K562 (cell line): ENCODE measurements around the gene GIT2. TPM values are rescaled to one million over a fixed set of nuclear protein-coding genes. Genes with fewer than 3 reads are reported as not detected.

ENCODE experiments used
- ATAC-seq: fragments of 200-7000 bp; cut with Tn5 transposase; 3 replicates; pipeline ENCODE4 v1.9.1; 2020; ENCODE audit warnings: moderate library complexity
- BruUV-seq: library from RNA; stranded (reverse); fragments of 400-500 nt; replicated peaks from 2 replicates; lab custom pipeline; 2021; lab: Mats Ljungman, UMichigan
- CTCF ChIA-PET: fragments of 300-600 bp; formaldehyde crosslinking; extraction: SDS; loops from one replicate; lab custom pipeline; 2021; ENCODE audit warnings: low intra/inter-chr PET ratio; lab: Yijun Ruan, JAX
- POLR2A ChIA-PET: fragments of 300-600, 350-650 bp; sonication (Branson Sonifier 250); formaldehyde crosslinking; extraction: SDS; loops from one replicate; lab custom pipeline; 2021; ENCODE audit warnings: antibody characterized with exemption, inconsistent platforms; lab: Yijun Ruan, JAX
- DNase-seq, 4 experiments: peaks; one replicate each; pipeline versions ENCODE4 v3.0.0 to v3.0.0-alpha.2; 2011 to 2018; ENCODE audit warnings: low spot score in 3 of 4, mixed read lengths in 3 of 4; ENCODE audit errors: extremely low read depth in 1 of 4
- FAIRE-seq: peaks from 2 replicates; lab custom pipeline; 2011; peaks lifted over from hg19 to GRCh38; lab: Jason Lieb, UNC
- H2AFZ ChIP-seq: 2 replicates; pipeline ENCODE4 v1.6.0; 2011; ENCODE audit warnings: low read depth, low read length, control low read depth, inconsistent platforms
- H3K27ac ChIP-seq: fragments of 200-600 bp; 3 replicates; pipeline ENCODE4 v1.8.0; 2011; ENCODE audit warnings: low read depth, mild to moderate bottlenecking, control low read depth, inconsistent platforms, low read length, moderate library complexity, mixed read lengths; ENCODE audit errors: extremely low read depth
- H3K27me3 ChIP-seq, 2 experiments: fragments of 300-600 bp in 1 of 2; 2 replicates in 1 of 2; 3 replicates in 1 of 2; pipeline versions ENCODE4 v1.6.0 to v1.8.0; 2011; ENCODE audit warnings: inconsistent platforms in 2 of 2, low read length in 2 of 2, mild to moderate bottlenecking in 1 of 2, mixed read lengths in 1 of 2, moderate library complexity in 1 of 2; ENCODE audit not compliant: control insufficient read depth in 2 of 2, insufficient read depth in 2 of 2
- H3K36me3 ChIP-seq: fragments of 300-600 bp; 3 replicates; pipeline ENCODE4 v1.8.0; 2011; ENCODE audit warnings: mild to moderate bottlenecking, low read length, inconsistent platforms; ENCODE audit not compliant: control insufficient read depth, insufficient read depth
- H3K4me1 ChIP-seq, 2 experiments: fragments of 200-600 bp in 1 of 2; replicated peaks in 1 of 2; 2 replicates in 1 of 2; 3 replicates in 1 of 2; pipeline versions ENCODE4 v1.5.1 to v1.8.0; 2011; ENCODE audit warnings: inconsistent platforms in 2 of 2, low read length in 2 of 2, mild to moderate bottlenecking in 1 of 2, mixed read lengths in 1 of 2, moderate library complexity in 1 of 2; ENCODE audit not compliant: control insufficient read depth in 2 of 2, insufficient read depth in 2 of 2
- H3K4me2 ChIP-seq: 2 replicates; pipeline ENCODE4 v1.6.1; 2011; ENCODE audit warnings: low read length, control low read depth, inconsistent platforms, mixed read lengths; ENCODE audit not compliant: insufficient read depth
- H3K4me3 ChIP-seq: fragments of 200-600 bp; sonication (generic), shearing (Covaris generic); 2 replicates; pipeline ENCODE4 v1.5.1; 2016; ENCODE audit warnings: control low read depth, inconsistent platforms
- H3K79me2 ChIP-seq: fragments of 200-600 bp; 3 replicates; pipeline ENCODE4 v1.8.0; 2011; ENCODE audit warnings: low read length, inconsistent platforms; ENCODE audit not compliant: control insufficient read depth, insufficient read depth
- H3K9ac ChIP-seq, 2 experiments: 2 replicates each; pipeline versions ENCODE4 v1.6.0 to v1.6.1; 2011; ENCODE audit warnings: low read depth in 2 of 2, low read length in 2 of 2, control low read depth in 1 of 2, inconsistent platforms in 1 of 2, mild to moderate bottlenecking in 1 of 2, mixed read lengths in 1 of 2; ENCODE audit not compliant: insufficient read depth in 1 of 2
- H3K9me1 ChIP-seq: one replicate; pipeline ENCODE4 v1.6.0; 2011; ENCODE audit warnings: inconsistent platforms, mild to moderate bottlenecking, low read length, moderate library complexity; ENCODE audit not compliant: control insufficient read depth, insufficient read depth
- H3K9me3 ChIP-seq: replicated peaks from 2 replicates; pipeline ENCODE4 v1.5.1; 2011; ENCODE audit warnings: low read depth, low read length, inconsistent platforms; ENCODE audit not compliant: control insufficient read depth, insufficient read depth
- H4K20me1 ChIP-seq: replicated peaks from 2 replicates; pipeline ENCODE4 v1.6.1; 2011; ENCODE audit warnings: low read length, inconsistent platforms, mixed read lengths; ENCODE audit not compliant: control insufficient read depth, insufficient read depth
- CBX5 ChIP-seq: IDR thresholded peaks from 2 replicates; pipeline ENCODE4 v1.6.1; 2014; ENCODE audit warnings: low read depth, borderline replicate concordance
- GABPB2 ChIP-seq: fragments of 250-450 bp; sonication (Bioruptor Pico); conservative IDR thresholded peaks from 2 replicates; pipeline ENCODE4 v1.5.1; 2021; ENCODE audit warnings: mild to moderate bottlenecking
- GATAD2A ChIP-seq: fragments of 450-650 bp; IDR thresholded peaks from 2 replicates; pipeline ENCODE4 v1.6.1; 2017
- HNRNPK ChIP-seq: fragments of 200-400 bp; formaldehyde crosslinking; IDR thresholded peaks from one replicate; pipeline ENCODE4 v1.6.1; 2018; ENCODE audit warnings: mild to moderate bottlenecking, low read depth, low read length; ENCODE audit not compliant: poor library complexity, severe bottlenecking
- TEAD2 ChIP-seq: fragments of 450-650 bp; IDR thresholded peaks from 2 replicates; pipeline ENCODE4 v1.6.1; 2016; ENCODE audit warnings: missing genetic modification characterization, control low read depth, missing compliant biosample characterization
- WGBS: fragments of 100-300 bp; shearing (Covaris generic); methylation state at CpG from one replicate; pipeline ENCODE4 v1.1.6; 2016; ENCODE audit warnings: low coverage, mixed read lengths; ENCODE audit not compliant: insufficient coverage; ENCODE audit errors: missing lambda C conversion rate; 5-methylcytosine and 5-hydroxymethylcytosine counted together
- in situ Hi-C: fragments of 300-500 bp; cut with MboI; formaldehyde crosslinking; loops from 4 replicates; pipeline ENCODE4 v1.15.0; 2018; ENCODE audit warnings: inconsistent platforms, mixed read lengths
- intact Hi-C: fragments of 100-400 bp; cut with micrococcal nuclease; formaldehyde crosslinking; loops from 2 replicates; pipeline ENCODE4 v1.14.2; 2022
- polyA plus RNA-seq, 8 experiments: library from polyadenylated mRNA; depleted of rRNA in 4 of 8; stranded (reverse) in 5 of 8; unstranded in 3 of 8; fragments of >200 nt; fragmentation: Nextera tagmentation in 2 of 8; fragmentation: Illumina TruSeq in 1 of 8; extraction: Ambion mirVana in 2 of 8; extraction: Trizol in 1 of 8; gene quantifications; 2 replicates each; pipeline versions ENCODE4 v1.2.1 to v1.2.3, GENCODE V29; 2011 to 2014; ENCODE audit warnings: inconsistent platforms in 1 of 8, missing spikeins in 1 of 8
- total RNA-seq, 7 experiments: library from RNA; depleted of rRNA in 6 of 7; stranded (reverse); fragments of >200 nt in 6 of 7; fragmentation: Illumina TruSeq in 2 of 7; extraction: Trizol in 2 of 7; gene quantifications; 2 replicates each; pipeline versions ENCODE4 v1.2.1 to v1.2.3, GENCODE V29; 2011 to 2021; ENCODE audit warnings: low replicate concordance in 1 of 7
- TF ChIP-seq, protein P1 (sequence below): conservative IDR thresholded peaks from 2 replicates; pipeline ENCODE4 v1.6.1; 2011; ENCODE audit warnings: low read depth, mild to moderate bottlenecking, low read length; ENCODE audit not compliant: control insufficient read depth
- TF ChIP-seq, protein P2 (sequence below), 2 experiments: IDR thresholded peaks; 2 replicates each; pipeline ENCODE4 v1.6.1; 2012; ENCODE audit warnings: improper control_type of control experiment in 2 of 2, low read depth in 2 of 2, low read length in 2 of 2, borderline replicate concordance in 1 of 2

The GIT2 gene
- total and polyA plus RNA-seq, 9 of the 15 experiments (the other 6 are each of a cell fraction or from before 2014, with no cell fraction given), result 4.0 to 30.4 (median 23.5) TPM

DNA sequence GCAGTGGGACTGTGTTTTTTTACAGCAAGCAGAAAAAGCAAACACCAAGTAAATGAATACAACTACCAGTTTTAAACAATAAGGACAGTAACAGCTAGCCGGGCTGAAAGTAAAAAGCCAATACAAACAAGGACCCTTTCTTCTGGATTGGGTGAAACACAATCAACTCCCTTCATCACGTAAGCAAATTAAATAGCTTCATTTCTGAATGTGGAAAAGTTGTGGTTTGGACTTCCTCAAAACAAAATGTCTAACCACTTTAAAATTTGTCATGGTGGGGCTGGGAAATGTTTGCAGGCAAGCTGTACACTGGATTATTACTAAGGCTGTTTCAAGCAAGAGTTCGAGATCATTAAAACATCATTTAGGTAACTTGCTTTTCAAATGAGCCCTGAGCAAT lies 48.6 kb downstream of the GIT2 start:
- Histone ChIP-seq H3K9me3 (no peaks in the 10 kb centered on the region), H3K4me3 (no peak overlapping the region), H3K4me1 (no peaks in the 10 kb centered on the region; a peak in 1 of 5 replicates), H3K79me2 (no peaks in the 10 kb centered on the region), H3K27ac (no peak overlapping the region), H2AFZ (no peak overlapping the region), H3K36me3 (peaks cover 65% of the 10 kb centered on the region), H3K27me3 (no peaks in the 10 kb centered on the region), H3K9me1 (no peaks in the 10 kb centered on the region), H3K9ac (no peak overlapping the region), H3K4me2 (no peak overlapping the region), H4K20me1 (no peaks in the 10 kb centered on the region)
- CTCF ChIA-PET, result no interaction called here
- POLR2A ChIA-PET, result interaction anchor here (0.6 kb wide), 1 partner anchor 262 kb away, joined by 3 read pairs; no protein-coding TSS in a partner anchor
- in situ Hi-C loops (no loop called here), intact Hi-C loops (no loop called here)
- DNase-seq (no peak), FAIRE-seq (no peak), ATAC-seq (no peak)
- no TSS peak for BruUV-seq
- 63% methylated on average over 3 of the region's 3 CpGs for WGBS
- TF ChIP-seq HNRNPK (no peak), GATAD2A (no peak), TEAD2 (no peak), CBX5 (no peak), GABPB2 (CRISPR knock-in tag) (no peak)
- TF ChIP-seq, protein P1, sequence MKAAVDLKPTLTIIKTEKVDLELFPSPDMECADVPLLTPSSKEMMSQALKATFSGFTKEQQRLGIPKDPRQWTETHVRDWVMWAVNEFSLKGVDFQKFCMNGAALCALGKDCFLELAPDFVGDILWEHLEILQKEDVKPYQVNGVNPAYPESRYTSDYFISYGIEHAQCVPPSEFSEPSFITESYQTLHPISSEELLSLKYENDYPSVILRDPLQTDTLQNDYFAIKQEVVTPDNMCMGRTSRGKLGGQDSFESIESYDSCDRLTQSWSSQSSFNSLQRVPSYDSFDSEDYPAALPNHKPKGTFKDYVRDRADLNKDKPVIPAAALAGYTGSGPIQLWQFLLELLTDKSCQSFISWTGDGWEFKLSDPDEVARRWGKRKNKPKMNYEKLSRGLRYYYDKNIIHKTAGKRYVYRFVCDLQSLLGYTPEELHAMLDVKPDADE, result no peak
- TF ChIP-seq, protein P2, sequence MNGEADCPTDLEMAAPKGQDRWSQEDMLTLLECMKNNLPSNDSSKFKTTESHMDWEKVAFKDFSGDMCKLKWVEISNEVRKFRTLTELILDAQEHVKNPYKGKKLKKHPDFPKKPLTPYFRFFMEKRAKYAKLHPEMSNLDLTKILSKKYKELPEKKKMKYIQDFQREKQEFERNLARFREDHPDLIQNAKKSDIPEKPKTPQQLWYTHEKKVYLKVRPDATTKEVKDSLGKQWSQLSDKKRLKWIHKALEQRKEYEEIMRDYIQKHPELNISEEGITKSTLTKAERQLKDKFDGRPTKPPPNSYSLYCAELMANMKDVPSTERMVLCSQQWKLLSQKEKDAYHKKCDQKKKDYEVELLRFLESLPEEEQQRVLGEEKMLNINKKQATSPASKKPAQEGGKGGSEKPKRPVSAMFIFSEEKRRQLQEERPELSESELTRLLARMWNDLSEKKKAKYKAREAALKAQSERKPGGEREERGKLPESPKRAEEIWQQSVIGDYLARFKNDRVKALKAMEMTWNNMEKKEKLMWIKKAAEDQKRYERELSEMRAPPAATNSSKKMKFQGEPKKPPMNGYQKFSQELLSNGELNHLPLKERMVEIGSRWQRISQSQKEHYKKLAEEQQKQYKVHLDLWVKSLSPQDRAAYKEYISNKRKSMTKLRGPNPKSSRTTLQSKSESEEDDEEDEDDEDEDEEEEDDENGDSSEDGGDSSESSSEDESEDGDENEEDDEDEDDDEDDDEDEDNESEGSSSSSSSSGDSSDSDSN (IDR thresholded peaks at IDR 0.05; ENCODE audit: borderline replicate concordance in 1 of 2, low read depth in 2 of 2, low read length in 2 of 2), result no peak
